ENCODE results near the gene RAB1A.

The RAB1A gene

DNA sequence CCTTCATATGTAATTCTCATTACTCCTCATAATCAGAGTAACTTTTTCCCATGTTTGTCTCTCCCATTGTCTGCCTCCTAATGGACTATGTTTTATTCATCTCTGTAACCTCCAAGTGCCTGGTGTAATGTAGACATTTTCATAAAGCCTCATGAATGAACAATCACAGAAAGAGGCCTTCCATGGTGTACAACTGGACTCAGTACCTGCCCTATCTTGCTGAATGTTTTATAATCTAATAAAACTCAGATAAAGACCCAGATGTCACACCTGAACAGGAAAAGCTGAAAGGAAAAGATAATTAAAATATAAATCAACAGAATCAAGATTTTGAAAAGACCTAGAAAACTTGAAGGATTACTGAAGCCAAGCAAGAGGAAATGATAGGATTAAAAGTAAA, 36.7 kb downstream of the RAB1A start:
- no peak for DNase-seq (ENCODE audit: low read depth in 4 of 4, low spot score in 1 of 4)

DNA sequence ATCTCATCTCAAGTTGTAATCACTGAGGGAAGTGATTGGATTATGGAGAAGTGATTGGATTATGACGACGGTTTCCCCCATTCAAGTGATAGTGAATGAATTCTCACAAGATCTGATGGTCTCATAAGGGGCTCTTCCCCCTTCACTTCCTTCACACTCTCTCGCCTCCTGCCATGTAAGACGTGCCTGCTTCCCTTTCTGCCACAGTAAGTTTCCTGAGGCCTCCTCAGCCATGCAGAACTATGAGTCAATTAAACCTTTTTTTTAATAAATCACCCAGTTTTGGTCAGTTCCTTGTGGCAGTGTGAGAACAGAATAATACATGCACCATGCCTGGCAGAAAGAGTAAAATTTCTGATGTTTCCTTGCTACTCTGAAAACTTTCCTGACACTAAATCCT, 37.1 kb downstream of the RAB1A start:
- DNase-seq (ENCODE audit: low read depth in 4 of 4, low spot score in 1 of 4) = no peak

DNA sequence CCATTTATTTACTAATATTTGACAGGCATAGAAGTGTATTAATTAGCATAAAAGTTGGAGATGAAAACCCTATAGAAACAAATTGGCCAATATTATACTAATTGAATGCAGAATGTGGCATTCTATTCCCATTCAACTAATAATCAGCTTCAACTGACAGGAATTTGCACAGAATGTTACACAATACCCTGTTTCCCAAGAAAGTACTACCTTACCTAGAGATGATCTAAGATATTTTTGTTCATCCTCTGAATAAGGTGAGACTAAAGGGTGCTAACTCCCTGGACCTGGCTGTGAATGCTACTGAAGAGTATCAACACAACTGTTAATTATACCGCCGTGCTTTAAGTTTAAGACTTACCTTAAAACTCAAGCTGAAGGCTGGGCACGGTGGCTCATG, 44.8 kb downstream of the RAB1A start:
- no peak for DNase-seq (ENCODE audit: low read depth in 4 of 4, low spot score in 1 of 4)

DNA sequence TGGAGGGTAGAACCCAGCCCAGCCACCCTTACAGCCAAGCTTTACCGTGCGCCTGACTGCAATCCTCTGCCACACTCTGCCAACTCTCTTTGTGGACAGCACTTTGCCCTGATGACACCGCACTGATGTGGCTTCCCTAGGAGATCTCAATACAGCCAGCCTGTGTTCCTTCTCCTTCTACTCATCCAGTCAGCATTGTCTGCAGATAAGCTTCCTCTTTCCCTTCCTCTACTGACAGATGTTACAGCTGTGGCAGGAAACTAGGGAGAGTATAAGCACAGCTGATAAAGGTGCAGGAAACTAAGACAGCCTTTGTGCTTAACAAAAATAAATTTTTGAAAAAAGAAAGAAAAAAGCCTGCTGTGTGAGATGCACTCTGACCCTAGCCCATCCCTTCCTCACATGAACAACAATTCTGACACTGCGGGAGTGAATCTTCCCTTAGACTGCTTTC, 48.6 kb downstream of the RAB1A start:
- no peak for DNase-seq (ENCODE audit: low read depth in 4 of 4, low spot score in 1 of 4)

DNA sequence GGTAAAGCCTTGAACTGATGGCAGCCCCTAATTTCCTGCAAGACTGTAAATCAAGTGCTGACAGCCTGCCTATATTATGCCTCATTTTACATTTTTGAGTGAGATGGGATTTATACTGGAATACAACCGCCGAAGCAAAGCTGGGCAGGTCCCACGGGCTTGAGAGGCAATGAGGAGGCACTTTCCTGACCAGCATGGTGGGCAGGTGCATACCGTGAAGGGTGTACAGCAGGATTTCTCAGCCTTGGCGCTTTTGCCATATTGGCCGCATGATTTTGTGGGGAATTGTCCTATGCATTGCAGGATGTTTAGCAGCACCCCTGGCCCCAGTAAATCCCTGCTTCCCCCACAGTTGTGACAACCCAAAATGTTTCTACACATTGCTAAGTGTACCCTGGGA, 50.9 kb downstream of the RAB1A start:
- DNase-seq (ENCODE audit: low read depth in 4 of 4, low spot score in 1 of 4) = no peak

DNA sequence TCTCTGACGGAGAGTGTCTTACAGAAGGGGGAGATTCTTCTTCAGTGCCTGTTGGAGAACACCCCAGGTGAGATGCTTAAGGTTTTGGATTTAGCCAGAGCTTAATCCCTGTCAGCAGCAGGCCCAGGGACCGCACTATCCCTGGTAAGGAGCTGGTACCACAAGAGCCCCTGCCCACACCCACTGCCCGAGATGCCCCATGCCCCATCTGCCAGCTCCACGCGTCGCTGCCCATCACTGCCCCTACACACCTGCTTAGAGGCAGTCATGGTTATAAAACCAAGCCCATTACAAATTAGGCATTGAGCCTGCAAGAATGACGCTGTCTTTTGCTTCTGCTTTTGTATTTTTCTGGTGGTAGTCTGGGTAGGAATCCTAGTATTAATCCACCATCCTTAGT, 52.0 kb downstream of the RAB1A start:
- DNase-seq (ENCODE audit: low read depth in 4 of 4, low spot score in 1 of 4) = no peak

DNA sequence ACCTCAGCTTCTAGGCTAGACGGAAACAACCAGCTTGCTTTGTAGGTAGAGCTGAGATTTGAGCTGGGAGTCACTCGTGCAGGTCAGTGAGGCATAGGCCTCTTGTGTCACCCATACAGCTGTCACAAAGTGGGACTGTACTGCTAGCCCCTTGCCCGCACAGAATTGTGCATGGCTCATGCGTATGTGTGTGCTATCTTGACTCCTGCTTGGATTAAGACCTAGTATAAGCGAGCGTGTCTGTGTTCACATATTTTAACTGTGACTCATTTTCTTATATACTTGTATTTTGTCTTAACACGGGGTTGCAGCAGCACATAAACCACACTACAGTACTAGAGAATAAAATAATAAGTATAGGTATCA, 53.6 kb downstream of the RAB1A start:
- DNase-seq (ENCODE audit: low read depth in 4 of 4, low spot score in 1 of 4) = no peak

DNA sequence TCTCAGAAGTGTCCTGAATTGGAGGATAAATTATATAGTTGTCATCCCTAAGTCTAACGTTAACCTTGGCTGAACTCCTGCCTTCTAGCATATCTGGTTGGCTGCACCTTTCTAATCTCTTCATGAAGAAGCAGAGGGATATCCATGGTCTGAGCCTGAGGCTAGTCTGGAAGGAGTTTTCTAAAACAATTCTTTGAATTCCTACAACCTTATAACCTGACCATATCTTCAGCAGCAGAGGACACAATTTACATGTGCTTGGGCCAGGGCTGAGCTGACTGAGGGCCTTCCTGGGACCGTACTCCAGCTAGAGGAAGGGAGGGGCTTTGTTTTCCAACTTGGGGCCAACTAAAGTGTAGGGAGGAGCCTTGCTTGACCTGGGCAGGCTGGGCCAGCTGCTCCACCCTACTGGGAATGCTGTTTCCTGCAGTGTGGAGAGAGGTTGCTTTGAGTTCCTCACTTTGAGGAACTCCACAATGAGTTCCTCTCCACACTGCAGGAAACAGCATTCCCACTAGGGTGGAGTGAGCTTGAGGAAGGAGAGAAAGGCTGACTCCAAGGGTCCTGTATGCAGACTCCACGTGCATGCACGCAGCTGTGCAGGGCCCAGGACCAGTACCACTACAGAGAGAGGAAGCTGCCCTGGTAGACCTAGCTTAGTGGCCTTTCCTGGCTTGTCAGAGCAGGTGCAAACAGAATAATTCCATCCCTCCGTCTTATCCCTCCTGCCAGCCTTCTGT, 54.1 kb downstream of the RAB1A start:
- no peak for DNase-seq (ENCODE audit: low read depth in 4 of 4, low spot score in 1 of 4)

DNA sequence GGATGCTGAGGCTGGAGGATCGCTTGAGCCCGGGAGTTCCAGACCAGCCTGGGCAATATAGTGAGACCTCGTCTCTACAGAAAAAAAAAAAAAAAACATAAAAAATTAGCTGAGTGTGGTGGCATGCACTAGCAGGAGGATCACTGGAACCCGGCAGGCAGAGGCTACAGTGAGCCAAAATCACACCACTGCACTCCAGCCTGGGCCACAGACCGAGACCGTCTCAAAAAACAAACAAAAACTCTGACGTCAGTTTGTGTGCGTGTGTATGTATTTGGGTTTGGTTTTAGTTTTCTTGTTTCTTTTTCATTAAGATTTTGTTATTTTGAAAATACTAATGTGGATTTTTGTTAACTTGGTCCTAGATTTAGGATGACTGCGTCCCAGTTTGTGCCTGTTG, 54.7 kb downstream of the RAB1A start:
- DNase-seq (ENCODE audit: low read depth in 4 of 4, low spot score in 1 of 4) = no peak

DNA sequence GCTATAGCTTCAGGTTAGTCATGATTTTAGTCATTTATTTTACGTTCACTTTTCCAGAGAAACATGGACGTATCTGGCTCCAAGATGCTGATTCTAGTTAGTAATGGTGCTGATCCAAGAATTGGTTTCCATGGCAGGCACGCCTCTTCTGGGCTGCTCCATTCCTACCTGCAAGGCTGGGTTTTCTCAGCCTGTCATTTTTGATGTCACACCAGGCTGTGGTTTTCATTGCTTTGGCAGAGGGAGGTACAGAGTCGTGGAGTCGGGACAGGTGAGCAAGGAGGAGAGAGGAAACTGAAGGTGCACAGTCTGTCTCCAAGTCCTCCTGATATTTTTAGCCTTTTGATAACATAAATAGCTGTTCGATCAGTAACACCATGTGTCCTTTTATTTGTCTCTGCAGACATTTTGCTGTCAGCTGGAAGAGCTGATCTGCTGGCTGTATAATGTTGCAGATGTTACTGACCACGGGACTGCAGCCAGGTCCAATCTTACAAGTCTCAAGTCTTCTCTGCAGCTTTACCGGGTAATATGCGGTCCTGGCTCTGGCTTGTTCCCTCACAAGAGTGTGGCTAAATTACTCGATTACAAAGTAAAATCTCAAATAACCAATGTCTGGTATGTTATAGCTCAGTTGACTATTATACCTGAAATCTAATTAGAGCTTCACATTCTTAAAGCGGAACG, 55.9 kb downstream of the RAB1A start:
- no peak for DNase-seq (ENCODE audit: low read depth in 4 of 4, low spot score in 1 of 4)

DNA sequence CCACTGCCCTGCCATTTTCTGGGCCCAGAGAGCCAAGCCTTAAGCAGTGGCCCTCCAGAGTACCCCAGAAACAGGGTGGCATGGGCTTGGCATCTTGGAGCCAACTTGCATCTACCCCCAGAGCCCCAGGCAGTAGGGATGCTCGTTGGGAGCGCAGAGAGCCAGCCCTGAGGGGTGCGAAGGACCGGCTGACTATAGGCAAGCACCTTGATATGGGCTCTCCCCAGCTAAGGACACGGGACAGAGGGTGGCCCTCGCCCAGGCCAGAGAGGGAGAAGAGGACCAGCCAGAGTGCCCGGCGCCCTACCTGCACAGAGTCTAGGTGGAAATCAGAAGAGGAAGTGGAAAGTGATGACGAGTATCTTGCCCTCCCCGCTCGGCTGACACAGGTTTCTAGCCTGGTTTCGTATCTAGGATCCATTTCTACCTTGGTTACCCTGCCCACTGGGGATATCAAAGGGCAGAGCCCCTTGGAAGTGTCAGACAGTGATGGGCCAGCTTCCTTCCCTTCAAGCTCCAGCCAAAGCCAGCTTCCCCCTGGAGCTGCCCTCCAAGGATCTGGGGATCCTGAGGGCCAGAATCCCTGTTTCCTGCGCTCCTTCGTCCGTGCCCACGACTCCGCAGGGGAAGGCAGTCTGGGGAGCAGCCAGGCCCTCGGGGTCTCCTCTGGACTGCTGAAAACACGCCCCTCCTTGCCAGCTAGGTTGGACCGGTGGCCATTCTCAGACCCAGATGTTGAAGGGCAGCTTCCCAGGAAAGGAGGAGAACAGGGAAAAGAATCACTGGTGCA, 57.5 kb downstream of the RAB1A start:
- no peak for DNase-seq (ENCODE audit: low read depth in 4 of 4, low spot score in 1 of 4)

DNA sequence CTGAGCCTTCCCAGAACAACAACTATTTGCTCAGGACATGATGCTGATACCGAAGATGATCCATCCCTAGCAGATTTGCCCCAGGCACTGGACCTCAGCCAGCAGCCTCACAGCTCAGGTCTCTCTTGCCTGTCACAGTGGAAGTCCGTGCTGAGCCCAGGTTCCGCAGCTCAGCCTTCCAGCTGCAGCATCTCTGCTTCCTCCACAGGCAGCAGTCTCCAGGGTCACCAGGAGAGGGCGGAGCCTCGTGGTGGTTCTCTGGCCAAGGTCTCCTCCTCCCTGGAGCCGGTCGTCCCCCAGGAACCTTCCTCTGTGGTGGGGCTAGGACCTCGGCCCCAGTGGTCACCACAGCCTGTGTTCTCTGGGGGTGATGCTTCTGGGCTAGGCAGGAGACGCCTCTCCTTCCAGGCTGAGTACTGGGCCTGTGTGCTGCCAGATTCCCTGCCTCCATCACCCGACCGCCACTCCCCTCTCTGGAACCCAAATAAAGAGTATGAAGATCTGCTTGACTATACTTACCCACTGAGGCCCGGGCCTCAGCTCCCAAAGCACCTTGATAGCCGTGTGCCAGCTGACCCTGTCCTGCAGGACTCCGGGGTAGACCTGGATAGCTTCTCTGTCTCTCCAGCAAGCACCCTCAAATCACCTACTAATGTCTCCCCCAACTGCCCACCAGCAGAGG, 58.3 kb downstream of the RAB1A start:
- DNase-seq (ENCODE audit: low read depth in 4 of 4, low spot score in 1 of 4) = no peak

DNA sequence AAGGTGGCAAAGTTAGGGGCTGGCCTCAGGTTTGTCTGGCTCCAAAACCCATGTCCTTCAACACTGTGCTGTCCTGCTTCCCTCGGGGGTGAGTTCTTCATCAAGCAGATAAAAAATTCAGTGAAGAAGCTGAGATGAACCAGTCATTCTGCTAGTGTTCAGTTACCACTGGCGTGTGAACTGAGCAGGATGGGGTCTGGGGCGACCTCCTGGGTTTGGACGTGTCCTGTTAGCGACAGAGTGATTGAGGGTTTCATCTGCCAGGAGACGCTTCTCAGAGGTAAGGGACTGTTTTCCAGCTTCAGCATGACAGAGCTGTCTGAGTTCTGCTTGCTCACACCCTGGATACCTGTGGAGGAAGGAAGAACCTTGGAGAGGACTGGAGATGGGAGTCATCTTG, 59.0 kb downstream of the RAB1A start:
- no peak for DNase-seq (ENCODE audit: low read depth in 4 of 4, low spot score in 1 of 4)

DNA sequence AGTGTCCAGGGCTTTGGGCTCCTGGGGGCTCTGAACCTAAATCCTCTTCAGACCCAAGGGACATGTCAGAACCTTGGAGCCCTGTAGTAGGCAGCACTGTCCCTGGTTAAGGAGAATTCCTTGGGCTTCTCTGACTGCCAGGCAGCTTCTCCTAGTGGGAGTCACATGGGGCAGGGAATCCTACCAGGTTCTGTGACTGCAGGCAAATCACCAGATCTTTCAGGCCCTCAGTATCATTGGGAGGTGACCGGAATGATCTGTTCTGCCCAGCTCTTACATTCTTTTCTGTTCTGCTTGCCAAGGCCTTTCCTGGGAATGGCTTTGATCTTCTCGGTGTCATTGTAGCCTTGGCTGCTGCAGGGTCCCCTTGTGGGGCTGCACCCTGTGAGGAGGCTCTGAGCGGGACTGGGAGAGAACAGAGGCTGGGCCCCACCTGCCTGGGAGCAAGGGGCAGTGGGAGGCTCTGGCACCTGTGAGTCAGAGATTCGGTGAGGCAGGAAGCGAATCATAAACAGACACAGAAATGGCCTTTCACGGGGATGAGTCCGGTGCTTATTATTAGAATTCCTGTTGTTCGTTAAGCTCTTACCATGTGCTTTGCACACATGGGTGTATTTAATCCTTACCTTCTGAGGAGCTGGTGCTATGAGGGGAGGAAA, 59.6 kb downstream of the RAB1A start:
- no peak for DNase-seq (ENCODE audit: low read depth in 4 of 4, low spot score in 1 of 4)

DNA sequence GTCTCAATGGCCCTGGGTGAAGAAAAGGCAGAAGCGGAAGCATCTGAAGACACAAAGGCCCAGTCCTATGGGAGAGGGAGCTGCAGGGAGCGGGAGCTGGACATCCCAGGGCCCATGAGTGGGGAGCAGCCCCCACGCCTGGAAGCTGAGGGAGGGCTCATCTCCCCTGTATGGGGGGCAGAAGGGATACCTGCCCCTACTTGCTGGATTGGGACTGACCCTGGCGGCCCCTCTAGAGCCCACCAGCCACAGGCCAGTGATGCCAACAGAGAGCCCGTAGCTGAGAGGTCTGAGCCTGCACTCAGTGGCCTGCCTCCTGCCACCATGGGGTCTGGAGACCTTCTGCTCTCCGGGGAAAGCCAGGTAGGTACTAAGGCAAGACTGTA, 60.5 kb downstream of the RAB1A start:
- DNase-seq (ENCODE audit: low read depth in 4 of 4, low spot score in 1 of 4) = no peak

DNA sequence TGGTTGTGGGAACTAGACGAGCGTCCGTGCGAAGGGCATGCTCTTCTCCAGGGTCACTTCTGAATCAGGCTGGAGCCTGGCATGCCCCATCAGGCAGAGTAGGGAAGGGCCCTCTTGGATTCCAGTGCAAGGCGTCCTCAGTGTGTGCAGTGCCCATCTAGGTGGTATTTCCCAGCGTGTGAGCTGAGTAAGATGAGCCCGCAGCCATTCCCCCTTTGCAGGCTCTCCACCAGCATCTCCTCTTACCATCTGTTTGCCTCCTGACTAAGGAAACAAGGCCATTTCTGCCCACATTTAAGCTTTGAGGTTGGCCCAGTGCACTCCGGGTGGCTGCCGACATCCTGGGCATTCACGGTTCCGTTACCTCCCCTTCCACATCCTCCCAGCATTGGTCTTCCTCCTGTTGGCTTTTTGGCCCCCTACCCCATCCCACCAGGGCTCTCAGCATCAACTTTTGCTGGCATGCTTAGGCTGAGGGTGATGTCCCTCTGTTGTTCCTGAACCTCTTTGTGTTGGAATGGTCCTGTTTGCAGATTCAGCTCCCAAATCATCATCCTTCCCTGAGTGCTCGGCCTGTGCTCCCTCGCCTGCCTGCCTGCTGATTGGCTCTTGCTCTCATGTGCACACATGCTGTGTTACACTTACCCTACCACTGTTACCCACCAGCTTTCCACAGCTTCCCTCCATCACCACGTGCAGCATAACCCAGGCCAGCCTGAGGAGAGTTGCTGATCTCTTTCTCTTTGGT, 61.9 kb downstream of the RAB1A start:
- DNase-seq (ENCODE audit: low read depth in 4 of 4, low spot score in 1 of 4) = no peak

DNA sequence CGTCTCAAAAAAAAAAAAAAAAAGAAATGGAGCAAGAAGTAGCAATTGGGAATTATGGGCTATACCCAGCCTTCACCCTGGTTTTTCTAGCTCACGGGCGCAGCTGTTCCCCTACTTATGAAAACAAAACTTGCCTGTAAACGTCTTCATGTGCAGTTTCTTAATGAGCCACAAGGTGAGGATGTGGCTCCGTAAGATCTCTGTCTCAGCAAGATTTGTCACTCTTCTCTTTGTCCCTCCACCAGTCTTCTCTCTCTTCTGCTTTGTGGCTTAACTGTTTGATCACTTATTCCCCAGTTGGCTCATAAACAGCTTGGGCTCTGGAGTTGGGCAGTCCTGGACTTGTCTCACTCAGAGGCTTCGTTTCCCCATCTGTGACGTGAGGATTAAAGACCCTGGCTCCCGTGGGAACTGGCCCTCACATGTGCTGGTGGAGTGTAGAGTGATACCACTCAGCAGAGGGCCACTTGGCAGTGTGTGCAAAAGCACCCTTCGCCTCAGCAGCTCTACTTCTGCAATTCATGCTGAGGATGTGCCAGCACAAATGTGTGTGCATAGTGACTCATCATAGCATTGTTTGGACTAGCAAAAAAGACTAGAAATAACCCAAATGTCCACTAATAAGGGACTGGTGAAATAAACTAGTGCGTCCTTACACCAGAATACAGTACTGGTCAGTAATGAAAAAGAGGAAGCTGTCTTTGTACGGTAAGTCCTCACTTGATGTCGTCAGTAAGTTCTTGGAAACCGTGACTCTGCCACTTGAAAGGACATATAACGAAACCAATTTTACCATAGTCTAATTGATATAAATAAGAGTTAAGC, 65.0 kb downstream of the RAB1A start:
- no peak for DNase-seq (ENCODE audit: low read depth in 4 of 4, low spot score in 1 of 4)

DNA sequence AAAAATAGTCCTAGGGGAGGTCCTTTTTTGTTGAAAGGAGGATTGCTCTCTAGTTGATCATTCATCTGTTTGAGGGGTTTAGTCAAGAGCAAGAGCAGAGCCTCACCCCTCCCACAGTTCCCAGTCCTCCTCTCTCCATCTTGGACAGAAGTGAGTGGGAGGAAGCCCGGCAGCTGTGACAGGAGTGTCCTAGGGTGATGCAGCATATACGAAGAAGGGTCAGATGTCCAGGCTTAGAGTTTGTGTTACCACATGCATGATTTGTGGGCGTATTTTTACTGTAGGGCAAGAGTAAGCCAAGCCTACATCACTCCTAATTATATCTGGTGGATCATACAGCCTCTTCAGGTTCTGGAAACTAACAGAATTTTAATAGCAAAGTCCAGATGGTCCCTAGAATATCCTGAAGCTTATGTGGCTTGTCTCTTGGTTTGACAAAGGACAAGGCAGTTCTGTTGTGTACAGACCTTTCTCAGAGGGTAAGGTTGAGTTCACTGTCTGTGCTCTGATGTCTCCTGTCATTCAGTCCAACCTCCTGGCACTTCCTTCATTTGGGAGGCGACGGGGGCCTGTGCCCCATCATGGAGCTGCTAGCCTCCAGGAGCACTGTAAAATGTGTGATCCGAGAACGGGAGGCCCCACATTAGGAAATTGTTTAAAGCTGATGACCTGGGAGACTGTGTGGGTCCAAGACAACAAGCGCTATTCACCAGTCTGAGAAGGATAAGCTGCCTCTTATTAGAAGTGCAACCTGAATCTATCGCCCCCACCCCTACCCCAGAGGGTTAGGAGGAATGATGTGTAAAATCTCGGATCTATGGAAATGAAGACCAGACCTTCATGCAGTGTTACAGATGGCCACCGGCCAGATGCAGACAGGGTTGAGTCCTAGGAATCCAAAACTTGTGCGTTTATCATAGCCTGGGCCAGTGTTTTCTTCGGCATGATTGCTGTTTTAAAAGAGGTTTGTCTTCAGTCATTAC, 66.8 kb downstream of the RAB1A start:
- DNase-seq (ENCODE audit: low read depth in 4 of 4, low spot score in 1 of 4) = no peak

Data from stimulated activated CD4-positive, alpha-beta T cell treated with anti-CD3 and anti-CD28 coated beads, Interleukin-1b, Interleukin-23, amount 100 ng/mL, for 24 hours (primary cell).